ENCODE measurements around the gene KLK11. TPM values are rescaled to one million over a fixed set of nuclear protein-coding genes. Genes with fewer than 3 reads are reported as not detected.
"Not testable (repeated sequence)": the region's sequence is repeated elsewhere in the genome, so short reads cannot be mapped to it uniquely, and the experiment has no call there.

Gene KLK11
- total RNA-seq, 1 donor from 2014 or later, result not detected

DNA sequence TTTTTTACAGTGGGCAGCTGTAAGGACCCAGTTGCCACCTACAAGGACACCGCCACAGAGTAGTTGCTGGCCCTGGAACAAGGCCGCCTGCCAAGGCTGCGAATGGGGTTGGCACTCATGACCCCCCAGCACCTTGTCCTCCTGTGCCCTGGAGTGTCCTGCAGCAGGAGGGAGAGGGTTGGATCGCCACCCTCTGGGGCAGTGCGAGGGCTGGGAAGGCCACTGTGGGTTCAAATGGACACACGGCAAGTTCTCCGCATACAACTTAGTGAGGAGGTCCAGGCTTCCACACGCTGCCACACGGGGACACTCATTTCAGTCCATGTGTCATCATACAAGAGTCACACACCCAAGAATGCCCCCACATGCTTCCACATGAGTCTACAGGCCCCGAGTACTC is 26.0 kb downstream of the KLK11 start:
- Histone ChIP-seq H3K4me1 (no peaks in the 10 kb centered on the region), H3K27ac (replicated peaks) (no peak overlapping the region), H3K9me3 (replicated peaks) (no peaks in the 10 kb centered on the region), H3K4me3 (no peak overlapping the region), H3K27me3 (ENCODE audit: low read depth) (peaks cover 89% of the 10 kb centered on the region), H3K36me3 (no peaks in the 10 kb centered on the region)
- intact Hi-C loops (cut with micrococcal nuclease), result no loop called here
- TF ChIP-seq, protein P1, sequence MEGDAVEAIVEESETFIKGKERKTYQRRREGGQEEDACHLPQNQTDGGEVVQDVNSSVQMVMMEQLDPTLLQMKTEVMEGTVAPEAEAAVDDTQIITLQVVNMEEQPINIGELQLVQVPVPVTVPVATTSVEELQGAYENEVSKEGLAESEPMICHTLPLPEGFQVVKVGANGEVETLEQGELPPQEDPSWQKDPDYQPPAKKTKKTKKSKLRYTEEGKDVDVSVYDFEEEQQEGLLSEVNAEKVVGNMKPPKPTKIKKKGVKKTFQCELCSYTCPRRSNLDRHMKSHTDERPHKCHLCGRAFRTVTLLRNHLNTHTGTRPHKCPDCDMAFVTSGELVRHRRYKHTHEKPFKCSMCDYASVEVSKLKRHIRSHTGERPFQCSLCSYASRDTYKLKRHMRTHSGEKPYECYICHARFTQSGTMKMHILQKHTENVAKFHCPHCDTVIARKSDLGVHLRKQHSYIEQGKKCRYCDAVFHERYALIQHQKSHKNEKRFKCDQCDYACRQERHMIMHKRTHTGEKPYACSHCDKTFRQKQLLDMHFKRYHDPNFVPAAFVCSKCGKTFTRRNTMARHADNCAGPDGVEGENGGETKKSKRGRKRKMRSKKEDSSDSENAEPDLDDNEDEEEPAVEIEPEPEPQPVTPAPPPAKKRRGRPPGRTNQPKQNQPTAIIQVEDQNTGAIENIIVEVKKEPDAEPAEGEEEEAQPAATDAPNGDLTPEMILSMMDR (IDR thresholded peaks at IDR 0.05; ENCODE audit: borderline replicate concordance), result no peak
- DNase-seq, result no peak

DNA sequence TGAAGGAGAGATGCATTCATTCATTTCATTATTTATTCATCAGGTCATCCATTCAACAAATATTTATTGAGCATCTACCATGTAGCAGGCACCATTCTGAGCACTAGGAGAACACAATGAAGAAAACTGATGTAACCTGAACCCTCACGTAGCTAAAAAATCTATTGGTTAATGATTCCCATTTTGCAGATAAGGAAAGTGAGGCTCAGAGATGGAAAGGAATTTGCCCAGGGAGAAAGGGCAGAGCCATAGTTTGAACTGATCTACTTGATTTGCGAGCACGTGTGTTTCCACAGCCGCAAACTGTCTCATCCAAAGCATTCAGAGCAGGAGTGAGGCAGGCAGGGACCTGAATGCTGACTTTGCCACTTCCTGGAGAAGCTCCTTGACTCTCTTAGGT is 27.7 kb downstream of the KLK11 start:
- H3K36me3 ChIP-seq, result no peaks in the 10 kb centered on the region
- no peak for DNase-seq
- H3K4me3 ChIP-seq, result no peak overlapping the region
- H3K27me3 ChIP-seq (ENCODE audit: low read depth), result peaks cover 72% of the 10 kb centered on the region
- H3K4me1 ChIP-seq, result no peaks in the 10 kb centered on the region
- no peak overlapping the region for H3K27ac ChIP-seq (replicated peaks)
- H3K9me3 ChIP-seq (replicated peaks), result no peaks in the 10 kb centered on the region
- TF ChIP-seq, protein P1 (IDR thresholded peaks at IDR 0.05; ENCODE audit: borderline replicate concordance), result no peak
- intact Hi-C loops (cut with micrococcal nuclease), result no loop called here

DNA sequence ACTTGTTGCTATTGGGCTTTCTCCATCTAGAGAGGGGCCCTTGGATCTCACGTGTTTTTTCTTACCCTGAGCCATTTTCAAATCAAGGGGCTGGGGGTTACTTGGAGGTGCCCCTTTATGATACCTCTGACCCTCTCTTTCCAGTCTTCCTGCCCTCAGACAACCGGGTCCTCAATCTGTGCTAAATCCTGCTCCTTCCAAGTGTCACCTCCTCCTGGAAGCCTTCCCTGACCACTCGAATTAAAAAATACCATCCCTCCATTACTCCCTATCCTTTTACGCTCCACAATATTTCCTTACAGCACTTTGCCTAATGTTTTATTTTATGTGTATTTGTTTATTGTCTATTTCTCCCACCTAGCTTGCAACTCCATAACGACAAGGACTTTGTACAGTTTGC is 28.4 kb downstream of the KLK11 start:
- peaks cover 66% of the 10 kb centered on the region for H3K27me3 ChIP-seq (ENCODE audit: low read depth)
- TF ChIP-seq, protein P1 (IDR thresholded peaks at IDR 0.05; ENCODE audit: borderline replicate concordance), result no peak
- H3K9me3 ChIP-seq (replicated peaks), result no peaks in the 10 kb centered on the region
- H3K27ac ChIP-seq (replicated peaks), result no peak overlapping the region
- H3K36me3 ChIP-seq, result no peaks in the 10 kb centered on the region
- intact Hi-C loops (cut with micrococcal nuclease), result no loop called here
- H3K4me3 ChIP-seq, result no peak overlapping the region
- H3K4me1 ChIP-seq, result no peaks in the 10 kb centered on the region
- no peak for DNase-seq

DNA sequence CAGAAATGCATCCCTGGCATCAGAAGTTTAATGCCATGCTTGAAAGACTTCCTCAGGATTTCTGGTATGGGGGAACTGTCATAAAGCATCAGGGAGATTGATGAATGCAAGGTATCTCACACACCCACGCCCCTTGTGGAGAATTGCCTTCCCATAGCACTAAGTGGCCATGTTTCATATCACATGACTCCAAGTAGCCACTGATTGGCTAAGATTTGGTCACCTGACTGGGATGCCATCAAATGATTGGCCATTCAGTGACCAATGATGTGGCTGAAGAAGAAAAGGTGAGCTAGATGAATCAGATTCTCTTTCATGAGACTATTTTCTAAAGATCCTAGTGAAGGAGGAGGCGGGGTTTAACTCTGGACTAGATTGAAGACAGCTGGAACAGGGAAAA is 32.3 kb downstream of the KLK11 start:
- H3K4me1 ChIP-seq, result no peaks in the 10 kb centered on the region
- TF ChIP-seq, protein P1 (IDR thresholded peaks at IDR 0.05; ENCODE audit: borderline replicate concordance), result no peak
- intact Hi-C loops (cut with micrococcal nuclease), result no loop called here
- no peak overlapping the region for H3K4me3 ChIP-seq
- H3K27me3 ChIP-seq (ENCODE audit: low read depth), result peaks cover 61% of the 10 kb centered on the region
- no peak for DNase-seq
- H3K9me3 ChIP-seq (replicated peaks), result no peaks in the 10 kb centered on the region
- H3K36me3 ChIP-seq, result no peaks in the 10 kb centered on the region
- no peak overlapping the region for H3K27ac ChIP-seq (replicated peaks)

DNA sequence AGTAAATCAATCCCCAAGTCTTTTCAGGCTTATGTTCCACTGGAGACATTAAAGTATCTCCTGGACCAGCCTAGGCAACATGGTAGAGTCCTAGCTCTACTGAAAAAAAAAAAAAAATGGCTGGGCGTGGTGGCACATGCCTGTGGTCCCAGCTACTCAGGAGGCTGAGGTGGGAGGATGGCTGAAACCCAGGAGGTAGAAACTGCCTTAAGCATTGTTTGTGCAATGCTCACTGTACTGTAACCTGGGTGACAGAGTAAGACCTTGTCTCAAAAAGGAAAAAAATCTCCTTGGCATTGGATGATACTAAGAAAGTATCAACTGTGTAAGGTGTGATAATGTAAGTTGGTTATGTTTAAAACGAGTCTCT is 33.8 kb downstream of the KLK11 start:
- no peak overlapping the region for H3K27ac ChIP-seq (replicated peaks)
- H3K4me3 ChIP-seq, result no peak overlapping the region
- intact Hi-C loops (cut with micrococcal nuclease), result no loop called here
- H3K4me1 ChIP-seq, result no peaks in the 10 kb centered on the region
- TF ChIP-seq, protein P1 (IDR thresholded peaks at IDR 0.05; ENCODE audit: borderline replicate concordance), result no peak
- no peaks in the 10 kb centered on the region for H3K9me3 ChIP-seq (replicated peaks)
- DNase-seq, result no peak
- peaks cover 61% of the 10 kb centered on the region for H3K27me3 ChIP-seq (ENCODE audit: low read depth)
- no peaks in the 10 kb centered on the region for H3K36me3 ChIP-seq

DNA sequence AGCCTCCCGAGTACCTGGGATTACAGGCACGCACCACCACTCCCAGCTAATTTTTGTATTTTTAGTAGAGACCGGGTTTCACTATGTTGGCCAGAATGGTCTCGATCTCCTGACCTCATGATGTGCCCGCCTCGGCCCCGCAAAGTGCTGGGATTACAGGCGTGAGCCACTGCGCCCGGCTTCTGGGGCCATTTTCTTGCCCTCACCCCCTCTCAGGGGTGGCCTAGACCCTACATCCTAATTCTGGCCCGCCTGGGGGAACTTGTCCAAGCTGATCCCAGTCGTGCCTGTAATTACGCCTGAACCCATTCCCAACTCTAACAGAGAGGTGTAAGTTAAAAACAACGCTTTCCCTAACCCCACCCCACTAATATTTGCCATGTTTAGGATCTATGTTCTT is 42.0 kb downstream of the KLK11 start:
- H3K9me3 ChIP-seq (replicated peaks); H3K4me3 ChIP-seq; intact Hi-C loops (cut with micrococcal nuclease); H3K27ac ChIP-seq (replicated peaks); H3K4me1 ChIP-seq; H3K36me3 ChIP-seq; DNase-seq: not testable (repeated sequence)
- H3K27me3 ChIP-seq (ENCODE audit: low read depth), result peaks cover 79% of the 10 kb centered on the region

All from left ventricle myocardium inferior (tissue), 1 donor.